Measurements from ENCODE around the gene TNIK. TPM values are rescaled to one million over a fixed set of nuclear protein-coding genes. Genes with fewer than 3 reads are reported as not detected.
A peak's percentile ranks its signal among the peaks of the same experiment; 100 is the strongest.

Gene TNIK
- total and polyA plus RNA-seq, 10 of the 15 experiments (the other 5 are each of a cell fraction or from before 2014, with no cell fraction given), result 13.9 to 74.3 (median 48.2) TPM

GRCh38 chr3:171282041-171282440, 178.2 kb downstream of the TNIK start:
- ATAC-seq, result no peak
- no peak overlapping the region for H3K4me3 ChIP-seq
- ChIA-PET CTCF (interaction anchor here (0.7 to 1.9 kb wide), 7 partner anchors 15 to 284 kb away, joined by 3 to 8 read pairs (median 5); no protein-coding TSS in a partner anchor), RAD21 (ENCODE audit: unreplicated experiment) (interaction anchor here (0.8 to 10.2 kb wide), 12 partner anchors 9 to 179 kb away, joined by 3 to 97 read pairs (median 6); no protein-coding TSS in a partner anchor), SMC1A (ENCODE audit: uncharacterized antibody, unreplicated experiment) (interaction anchor here (0.9 to 28.2 kb wide), 13 partner anchors 12 to 284 kb away, joined by 3 to 657 read pairs (median 5); no protein-coding TSS in a partner anchor), POLR2A (interaction anchor here (0.6 to 6.9 kb wide), 10 partner anchors 13 to 1017 kb away, joined by 3 to 37 read pairs (median 4); no protein-coding TSS in a partner anchor)
- FAIRE-seq, result no peak
- in situ Hi-C loops (cut with MboI), result no loop called here
- no peaks in the 10 kb centered on the region for H4K20me1 ChIP-seq (ENCODE audit: control insufficient read depth, insufficient read depth)
- no peak overlapping the region for H2AFZ ChIP-seq (ENCODE audit: control insufficient read depth, low read depth, low read length)
- H3K27me3 ChIP-seq (replicated peaks in 1 of 2; ENCODE audit: control insufficient read depth in 2 of 2, insufficient read depth in 2 of 2, low read length in 1 of 2), result no peaks in the 10 kb centered on the region
- H3K4me1 ChIP-seq (ENCODE audit: control insufficient read depth, insufficient read depth, low read length), result peaks cover 66% of the 10 kb centered on the region
- DNase-seq (ENCODE audit: low read depth, low spot score), result no peak
- no TSS peak for BruUV-seq (replicated peaks)
- peak overlapping the region; percentile 96 for H3K27ac ChIP-seq (ENCODE audit: control insufficient read depth, insufficient read depth)
- TF ChIP-seq SUPT20H (IDR thresholded peaks at IDR 0.05; ENCODE audit: borderline replicate concordance, control insufficient read depth, low read depth, low read length) (no peak), MLLT1 (IDR thresholded peaks at IDR 0.05) (0 out of 2 replicates have a peak, but pooled peaks have one; percentile 51), MTA3 (IDR thresholded peaks at IDR 0.05; ENCODE audit: borderline replicate concordance, low read length) (0 out of 2 replicates have a peak, but pooled peaks have one; percentile 51), NFYA (IDR thresholded peaks at IDR 0.05; ENCODE audit: borderline replicate concordance, low read depth, low read length) (no peak), PML (IDR thresholded peaks at IDR 0.05; ENCODE audit: low read length) (0 out of 2 replicates have a peak, but pooled peaks have one; percentile 3)
- H3K4me2 ChIP-seq (ENCODE audit: control insufficient read depth, insufficient read depth), result peak overlapping the region; percentile 71
- peak overlapping the region; percentile 77 for H3K9ac ChIP-seq (ENCODE audit: control insufficient read depth, insufficient read depth, low read length)
- H3K36me3 ChIP-seq (ENCODE audit: control insufficient read depth in 2 of 2, insufficient read depth in 2 of 2, low read length in 1 of 2), result no peaks in the 10 kb centered on the region; a peak in 1 of 4 replicates
- intact Hi-C loops (cut with micrococcal nuclease; ENCODE audit: unreplicated experiment), result loop anchor here (5.0 to 10.0 kb wide), 2 partner anchors 35 to 283 kb away; no protein-coding TSS in a partner anchor
- H3K9me3 ChIP-seq (replicated peaks; ENCODE audit: control insufficient read depth, insufficient read depth, low read length), result no peaks in the 10 kb centered on the region
- peaks cover 91% of the 10 kb centered on the region for H3K79me2 ChIP-seq (ENCODE audit: control insufficient read depth, insufficient read depth, low read length)
- 56% methylated on average over 4 of the region's 4 CpGs for WGBS (ENCODE audit: insufficient coverage, insufficient replicate concordance, low lambda C conversion rate, missing lambda C conversion rate)

Data from GM12878 (cell line).